ENCODE data around the gene PLCL1. TPM values are rescaled to one million over a fixed set of nuclear protein-coding genes. Genes with fewer than 3 reads are reported as not detected.

Gene PLCL1
- total RNA-seq, 2 donors from 2014 or later = 25.6 to 26.2 TPM

- no peaks in the 10 kb centered on the region for H3K4me1 ChIP-seq (ENCODE audit: control insufficient read depth in 1 of 2, low read depth in 2 of 2)
- no peaks in the 10 kb centered on the region for H3K27me3 ChIP-seq (replicated peaks; ENCODE audit: insufficient read depth)
- H3K27ac ChIP-seq = no peak overlapping the region
- DNase-seq (ENCODE audit: low spot score) (no peak), ATAC-seq (ENCODE audit: insufficient number of reproducible peaks, low FRiP score, low read depth) (no peak)
- no peaks in the 10 kb centered on the region for H3K9me3 ChIP-seq
- no peak for TF ChIP-seq CTCF (IDR thresholded peaks at IDR 0.05)
- no peak overlapping the region for H3K4me3 ChIP-seq
- no peaks in the 10 kb centered on the region for H3K36me3 ChIP-seq
These were observed 331.7 kb downstream of the PLCL1 start for GRCh38 chr2:198136142-198136541.

GRCh38 chr2:198137733-198138132, 333.3 kb downstream of the PLCL1 start:
- DNase-seq (ENCODE audit: low spot score) = no peak
- Histone ChIP-seq H3K27me3 (replicated peaks; ENCODE audit: insufficient read depth) (no peaks in the 10 kb centered on the region), H3K9me3 (no peaks in the 10 kb centered on the region), H3K36me3 (no peaks in the 10 kb centered on the region), H3K4me3 (no peak overlapping the region), H3K4me1 (ENCODE audit: control insufficient read depth in 1 of 2, low read depth in 2 of 2) (no peaks in the 10 kb centered on the region), H3K27ac (no peak overlapping the region)
- ATAC-seq (ENCODE audit: insufficient number of reproducible peaks, low FRiP score, low read depth) = no peak
- no peak for TF ChIP-seq CTCF (IDR thresholded peaks at IDR 0.05)

GRCh38 chr2:198141726-198142125, 337.3 kb downstream of the PLCL1 start:
- no peaks in the 10 kb centered on the region for H3K4me1 ChIP-seq (ENCODE audit: control insufficient read depth in 1 of 2, low read depth in 2 of 2)
- ATAC-seq (ENCODE audit: insufficient number of reproducible peaks, low FRiP score, low read depth) (no peak), DNase-seq (ENCODE audit: low spot score) (no peak)
- no peak overlapping the region for H3K27ac ChIP-seq
- no peak for TF ChIP-seq CTCF (IDR thresholded peaks at IDR 0.05)
- H3K36me3 ChIP-seq = no peaks in the 10 kb centered on the region
- H3K9me3 ChIP-seq = no peaks in the 10 kb centered on the region
- H3K4me3 ChIP-seq = no peak overlapping the region
- H3K27me3 ChIP-seq (replicated peaks; ENCODE audit: insufficient read depth) = no peaks in the 10 kb centered on the region

GRCh38 chr2:198143156-198143555, 338.8 kb downstream of the PLCL1 start:
- TF ChIP-seq CTCF (IDR thresholded peaks at IDR 0.05) = no peak
- Histone ChIP-seq H3K4me3 (no peak overlapping the region), H3K36me3 (no peaks in the 10 kb centered on the region), H3K9me3 (no peaks in the 10 kb centered on the region), H3K27me3 (replicated peaks; ENCODE audit: insufficient read depth) (no peaks in the 10 kb centered on the region), H3K4me1 (ENCODE audit: control insufficient read depth in 1 of 2, low read depth in 2 of 2) (no peaks in the 10 kb centered on the region), H3K27ac (no peak overlapping the region)
- DNase-seq (ENCODE audit: low spot score) (no peak), ATAC-seq (ENCODE audit: insufficient number of reproducible peaks, low FRiP score, low read depth) (no peak)

- DNase-seq (ENCODE audit: low spot score) = no peak
- ATAC-seq (ENCODE audit: insufficient number of reproducible peaks, low FRiP score, low read depth) = no peak
- no peak for TF ChIP-seq CTCF (IDR thresholded peaks at IDR 0.05)
- Histone ChIP-seq H3K4me1 (ENCODE audit: control insufficient read depth in 1 of 2, low read depth in 2 of 2) (no peaks in the 10 kb centered on the region), H3K36me3 (no peaks in the 10 kb centered on the region), H3K27me3 (replicated peaks; ENCODE audit: insufficient read depth) (no peaks in the 10 kb centered on the region), H3K4me3 (no peak overlapping the region), H3K9me3 (no peaks in the 10 kb centered on the region), H3K27ac (no peak overlapping the region)
These were observed 339.4 kb downstream of the PLCL1 start for GRCh38 chr2:198143793-198144192.
